T47D (cell line): ENCODE data around the gene TPX2.

Experiments used
- DNase-seq, 2 experiments: peaks; one replicate each; pipeline versions ENCODE4 v3.0.0 to v3.0.0-alpha.2; 2011 to 2012; ENCODE audit warnings: low read depth in 1 of 2, low spot score in 1 of 2
- JUND ChIP-seq: IDR thresholded peaks from 2 replicates; pipeline ENCODE4 v1.6.1; 2012; ENCODE audit warnings: low read depth
- in situ Hi-C: cut with HindIII; loops from 2 replicates; pipeline ENCODE4 v1.10.0; 2016; ENCODE audit warnings: low sequenced_read_pairs, low pct_unique_long_range_greater_than_20kb

The TPX2 gene

GRCh38 chr20:31770243-31770642, 31.2 kb downstream of the TPX2 start:
- TF ChIP-seq JUND, result no peak
- DNase-seq, result no peak

DNA sequence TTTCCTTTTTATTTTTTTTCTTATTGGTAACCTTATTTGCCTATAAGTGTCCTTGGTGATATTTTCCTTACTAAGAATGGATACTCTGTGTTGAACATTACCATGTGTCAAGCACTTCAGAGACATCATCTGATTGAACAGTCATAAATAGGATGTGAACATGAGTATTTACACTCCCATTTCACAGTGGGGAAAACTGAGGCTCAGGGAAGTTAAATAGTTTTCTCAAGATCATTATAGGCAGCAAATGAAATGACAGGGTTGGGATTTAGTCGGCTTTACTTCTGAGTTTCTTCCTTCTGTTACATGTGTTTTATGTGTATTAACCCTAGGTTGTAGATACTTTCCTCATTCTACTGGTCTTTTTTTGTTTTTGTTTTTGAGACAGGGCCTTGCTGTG, 35.3 kb downstream of the TPX2 start:
- in situ Hi-C loops, result no loop called here
- no peak for TF ChIP-seq JUND
- DNase-seq, result no peak

More at GRCh38 chr20:31770243-31770642, 31.2 kb downstream of the TPX2 start:
- in situ Hi-C loops, result no loop called here

- TF ChIP-seq JUND, result no peak
- DNase-seq, result no peak
- in situ Hi-C loops, result no loop called here
Observed at GRCh38 chr20:31780839-31781238, 41.7 kb downstream of the TPX2 start.

GRCh38 chr20:31781945-31782344, 42.9 kb downstream of the TPX2 start:
- DNase-seq, result no peak
- TF ChIP-seq JUND, result no peak
- in situ Hi-C loops, result no loop called here

- DNase-seq, result no peak
- in situ Hi-C loops, result no loop called here
- no peak for TF ChIP-seq JUND
Observed at GRCh38 chr20:31784354-31785044, 45.4 kb downstream of the TPX2 start.

- TF ChIP-seq JUND, result no peak
- in situ Hi-C loops, result no loop called here
- DNase-seq, result no peak
Observed at GRCh38 chr20:31785089-31785488, 46.0 kb downstream of the TPX2 start.

DNA sequence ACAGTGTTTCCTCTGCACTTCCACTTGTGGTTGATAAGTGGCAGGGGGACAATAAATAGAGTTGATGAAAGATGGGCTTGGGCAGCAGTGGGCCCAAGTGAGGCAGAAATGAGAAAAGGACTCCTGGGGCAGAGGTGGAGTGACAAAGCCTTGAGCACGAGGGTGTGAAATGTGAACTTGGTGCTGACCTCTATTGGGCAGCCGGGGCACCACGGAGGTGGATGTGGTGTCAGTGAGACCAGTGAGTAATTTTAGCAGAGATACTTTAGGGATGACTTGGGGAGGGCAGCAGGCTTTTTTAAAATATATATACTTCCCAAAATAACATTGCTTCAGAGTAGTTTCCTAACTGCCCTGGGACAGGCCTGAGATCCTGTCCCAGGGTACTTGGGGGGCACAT, 49.5 kb downstream of the TPX2 start:
- DNase-seq, result peak in 1 of 2 experiments; percentile 31
- in situ Hi-C loops, result no loop called here
- TF ChIP-seq JUND, result no peak

DNA sequence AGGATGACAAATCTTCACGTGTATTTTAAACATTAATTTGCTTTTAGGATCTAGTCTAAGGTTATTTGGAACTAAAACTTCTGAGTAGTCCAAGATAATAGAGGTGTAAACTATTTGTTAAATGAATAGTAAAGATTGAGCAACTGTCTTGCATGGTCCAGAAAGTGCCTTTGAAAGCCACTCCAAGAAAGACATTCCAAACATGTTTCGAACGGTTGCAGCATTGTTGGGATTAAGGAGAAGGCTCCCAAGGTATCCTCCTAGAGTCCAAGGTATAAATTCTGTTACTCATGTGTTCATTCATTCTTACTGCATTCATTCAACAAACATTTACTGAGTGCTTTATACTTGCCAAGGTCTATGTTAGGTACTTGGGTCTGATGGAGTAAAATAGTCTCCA, 51.3 kb downstream of the TPX2 start:
- TF ChIP-seq JUND, result no peak
- in situ Hi-C loops, result no loop called here
- DNase-seq, result no peak

- in situ Hi-C loops, result no loop called here
- no peak for TF ChIP-seq JUND
- DNase-seq, result no peak
Observed at GRCh38 chr20:31797364-31797763, 58.3 kb downstream of the TPX2 start.

DNA sequence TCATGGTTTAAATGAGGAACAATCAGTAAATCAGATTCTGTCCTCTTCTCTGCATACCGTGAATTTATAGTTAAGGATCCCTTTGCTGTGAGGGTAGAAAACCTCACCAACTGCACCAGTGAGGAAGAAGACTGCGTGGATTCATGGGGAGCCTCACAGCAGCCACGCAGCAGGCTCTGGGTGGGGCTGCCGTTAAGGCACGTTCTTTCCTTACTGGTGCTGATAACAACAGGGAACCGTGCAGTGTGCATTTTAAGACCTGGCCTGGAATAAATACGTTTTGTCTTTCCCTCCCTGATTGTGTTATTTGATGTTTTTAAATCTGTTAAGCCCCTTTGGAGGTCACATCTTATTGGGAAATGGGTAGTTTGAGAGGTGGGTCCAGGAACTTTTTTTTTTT, 62.4 kb downstream of the TPX2 start:
- no peak for TF ChIP-seq JUND
- in situ Hi-C loops, result no loop called here
- no peak for DNase-seq

- DNase-seq, result no peak
- in situ Hi-C loops, result no loop called here
Observed at GRCh38 chr20:31803552-31804291, 64.6 kb downstream of the TPX2 start.

GRCh38 chr20:31806564-31807355, 67.7 kb downstream of the TPX2 start:
- in situ Hi-C loops, result no loop called here
- TF ChIP-seq JUND, result no peak
- no peak for DNase-seq

More at GRCh38 chr20:31803552-31804291, 64.6 kb downstream of the TPX2 start:
- TF ChIP-seq JUND, result no peak

- in situ Hi-C loops, result no loop called here
- no peak for DNase-seq
- no peak for TF ChIP-seq JUND
Observed at GRCh38 chr20:31808481-31808880, 69.4 kb downstream of the TPX2 start.
